Measurements from ENCODE around the gene AP4M1.

Gene AP4M1

GRCh38 chr7:100107125-100107737 lies 5.8 kb downstream of the AP4M1 start:
- H3K79me2 ChIP-seq (ENCODE audit: insufficient read depth, low read length) = peaks cover 12% of the 10 kb centered on the region
- no peak overlapping the region for H3K4me3 ChIP-seq (ENCODE audit: low read length, poor library complexity, severe bottlenecking)
- no peak overlapping the region for H2AFZ ChIP-seq (ENCODE audit: low read length)
- peaks cover 15% of the 10 kb centered on the region; the same call in 1 of the 2 replicates for H3K36me3 ChIP-seq (ENCODE audit: insufficient read depth, low read length)
- no peaks in the 10 kb centered on the region for H3K9me3 ChIP-seq (ENCODE audit: insufficient read depth, low read depth, low read length)
- no peaks in the 10 kb centered on the region for H3F3A ChIP-seq (ENCODE audit: low read depth)
- no peak overlapping the region for H3K4me2 ChIP-seq (ENCODE audit: low read depth, low read length, poor library complexity, severe bottlenecking)
- H3K27me3 ChIP-seq (ENCODE audit: insufficient read depth, low read length, poor library complexity, severe bottlenecking) = no peaks in the 10 kb centered on the region
- no peaks in the 10 kb centered on the region for H3K9me2 ChIP-seq (replicated peaks; ENCODE audit: low read depth, low read length)
- H3K9ac ChIP-seq (ENCODE audit: low read depth, low read length, poor library complexity, severe bottlenecking) = no peak overlapping the region
- peaks cover 6% of the 10 kb centered on the region for H3K4me1 ChIP-seq (ENCODE audit: insufficient read depth, low read length, poor library complexity, severe bottlenecking)
- no peak for TF ChIP-seq EZH2phosphoT487 (IDR thresholded peaks at IDR 0.05; ENCODE audit: borderline replicate concordance)
- TF ChIP-seq, protein P1, sequence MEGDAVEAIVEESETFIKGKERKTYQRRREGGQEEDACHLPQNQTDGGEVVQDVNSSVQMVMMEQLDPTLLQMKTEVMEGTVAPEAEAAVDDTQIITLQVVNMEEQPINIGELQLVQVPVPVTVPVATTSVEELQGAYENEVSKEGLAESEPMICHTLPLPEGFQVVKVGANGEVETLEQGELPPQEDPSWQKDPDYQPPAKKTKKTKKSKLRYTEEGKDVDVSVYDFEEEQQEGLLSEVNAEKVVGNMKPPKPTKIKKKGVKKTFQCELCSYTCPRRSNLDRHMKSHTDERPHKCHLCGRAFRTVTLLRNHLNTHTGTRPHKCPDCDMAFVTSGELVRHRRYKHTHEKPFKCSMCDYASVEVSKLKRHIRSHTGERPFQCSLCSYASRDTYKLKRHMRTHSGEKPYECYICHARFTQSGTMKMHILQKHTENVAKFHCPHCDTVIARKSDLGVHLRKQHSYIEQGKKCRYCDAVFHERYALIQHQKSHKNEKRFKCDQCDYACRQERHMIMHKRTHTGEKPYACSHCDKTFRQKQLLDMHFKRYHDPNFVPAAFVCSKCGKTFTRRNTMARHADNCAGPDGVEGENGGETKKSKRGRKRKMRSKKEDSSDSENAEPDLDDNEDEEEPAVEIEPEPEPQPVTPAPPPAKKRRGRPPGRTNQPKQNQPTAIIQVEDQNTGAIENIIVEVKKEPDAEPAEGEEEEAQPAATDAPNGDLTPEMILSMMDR (conservative IDR thresholded peaks at IDR 0.05; ENCODE audit: low read length) = no peak
- no peaks in the 10 kb centered on the region for H4K20me1 ChIP-seq (ENCODE audit: insufficient read depth, low read length, poor library complexity, severe bottlenecking)

DNA sequence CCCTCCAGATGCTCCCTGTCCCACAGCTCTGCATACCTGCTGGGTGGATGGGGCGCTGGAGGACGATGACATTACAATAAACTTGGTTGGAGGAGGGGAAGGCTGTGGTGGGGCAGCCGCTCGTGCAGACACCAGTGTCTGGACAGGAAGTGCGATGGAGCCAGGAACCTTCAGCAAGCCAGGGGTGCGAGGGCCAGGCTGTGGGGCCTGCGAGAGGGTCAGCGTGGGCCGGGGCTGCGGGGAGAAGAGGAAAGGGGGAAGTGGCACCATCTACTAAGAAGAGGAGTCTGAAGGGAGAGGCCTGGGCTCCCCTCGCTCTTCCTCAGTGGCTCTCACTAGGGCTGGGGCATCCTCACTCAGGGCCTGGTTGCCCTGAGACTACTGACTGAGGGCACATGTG lies 6.4 kb downstream of the AP4M1 start:
- Histone ChIP-seq H2AFZ (ENCODE audit: low read length) (no peak overlapping the region), H3K36me3 (ENCODE audit: insufficient read depth, low read length) (peaks cover 15% of the 10 kb centered on the region; the same call in 1 of the 2 replicates)

DNA sequence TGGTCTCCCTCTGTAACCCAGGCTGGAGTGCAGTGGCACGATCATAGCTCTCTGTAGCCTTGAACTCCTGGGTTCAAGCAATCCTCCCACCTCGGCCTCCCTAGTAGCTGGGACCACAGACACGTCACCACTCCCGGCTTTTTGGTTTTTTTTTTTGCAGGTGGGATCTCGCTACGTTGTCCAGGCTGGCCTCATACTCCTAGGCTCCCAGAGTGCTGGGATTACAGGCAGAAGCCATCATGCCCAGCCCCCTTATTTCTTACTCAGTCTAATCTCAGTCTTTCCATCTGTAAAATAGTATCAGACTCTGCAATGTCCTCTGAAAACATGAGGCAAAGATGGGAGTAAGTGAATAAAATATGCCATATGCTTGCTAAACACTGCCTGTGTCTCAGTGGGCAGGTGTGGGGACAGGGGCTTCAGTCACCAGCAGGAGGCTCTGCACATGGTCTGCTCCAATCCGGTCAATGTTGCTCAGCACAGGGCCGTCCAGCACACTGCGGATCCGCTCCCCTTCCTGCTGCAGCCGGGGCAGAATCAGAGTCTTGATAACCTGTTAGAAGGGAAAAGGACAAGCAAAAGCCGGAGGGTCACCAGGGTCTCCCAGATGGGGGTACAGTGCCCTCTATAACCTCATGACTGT lies 8.2 kb downstream of the AP4M1 start:
- Histone ChIP-seq H2AFZ (ENCODE audit: low read length) (no peak overlapping the region), H4K20me1 (ENCODE audit: insufficient read depth, low read length, poor library complexity, severe bottlenecking) (no peaks in the 10 kb centered on the region), H3K9me2 (replicated peaks; ENCODE audit: low read depth, low read length) (no peaks in the 10 kb centered on the region), H3K79me2 (ENCODE audit: insufficient read depth, low read length) (no peaks in the 10 kb centered on the region), H3F3A (ENCODE audit: low read depth) (no peaks in the 10 kb centered on the region), H3K4me3 (ENCODE audit: low read length, poor library complexity, severe bottlenecking) (no peak overlapping the region), H3K9ac (ENCODE audit: low read depth, low read length, poor library complexity, severe bottlenecking) (no peak overlapping the region), H3K27me3 (ENCODE audit: insufficient read depth, low read length, poor library complexity, severe bottlenecking) (no peaks in the 10 kb centered on the region), H3K4me2 (ENCODE audit: low read depth, low read length, poor library complexity, severe bottlenecking) (no peak overlapping the region), H3K4me1 (ENCODE audit: insufficient read depth, low read length, poor library complexity, severe bottlenecking) (no peaks in the 10 kb centered on the region), H3K9me3 (ENCODE audit: insufficient read depth, low read depth, low read length) (no peaks in the 10 kb centered on the region), H3K36me3 (ENCODE audit: insufficient read depth, low read length) (peaks cover 19% of the 10 kb centered on the region; the same call in 1 of the 2 replicates)
- no peak for TF ChIP-seq EZH2phosphoT487 (IDR thresholded peaks at IDR 0.05; ENCODE audit: borderline replicate concordance)
- TF ChIP-seq, protein P1 (conservative IDR thresholded peaks at IDR 0.05; ENCODE audit: low read length) = peak; percentile 36; the same call in 1 of the 2 replicates

More for the DNA sequence above, 6.4 kb downstream of the AP4M1 start:
- Histone ChIP-seq H3K4me1 (ENCODE audit: insufficient read depth, low read length, poor library complexity, severe bottlenecking) (no peaks in the 10 kb centered on the region), H3K9me2 (replicated peaks; ENCODE audit: low read depth, low read length) (no peaks in the 10 kb centered on the region), H3K9ac (ENCODE audit: low read depth, low read length, poor library complexity, severe bottlenecking) (no peak overlapping the region), H3K4me3 (ENCODE audit: low read length, poor library complexity, severe bottlenecking) (no peak overlapping the region), H3K79me2 (ENCODE audit: insufficient read depth, low read length) (peaks cover 5% of the 10 kb centered on the region; the same call in 1 of the 2 replicates), H3K27me3 (ENCODE audit: insufficient read depth, low read length, poor library complexity, severe bottlenecking) (no peaks in the 10 kb centered on the region), H3K4me2 (ENCODE audit: low read depth, low read length, poor library complexity, severe bottlenecking) (no peak overlapping the region), H4K20me1 (ENCODE audit: insufficient read depth, low read length, poor library complexity, severe bottlenecking) (no peaks in the 10 kb centered on the region), H3K9me3 (ENCODE audit: insufficient read depth, low read depth, low read length) (no peaks in the 10 kb centered on the region), H3F3A (ENCODE audit: low read depth) (no peaks in the 10 kb centered on the region)
- no peak for TF ChIP-seq EZH2phosphoT487 (IDR thresholded peaks at IDR 0.05; ENCODE audit: borderline replicate concordance)
- TF ChIP-seq, protein P1 (conservative IDR thresholded peaks at IDR 0.05; ENCODE audit: low read length) = no peak

All from Loucy (cell line).